ENCODE results near the gene GNAI3. TPM values are rescaled to one million over a fixed set of nuclear protein-coding genes. Genes with fewer than 3 reads are reported as not detected.

The GNAI3 gene
- total and polyA plus RNA-seq, 2 of the 8 experiments (the other 6 are each of a cell fraction or from before 2014, with no cell fraction given) = 4.0 to 9.8 TPM

GRCh38 chr1:109582021-109582420 is 33.6 kb downstream of the GNAI3 start:
- H2BK5ac ChIP-seq (ENCODE audit: low read depth, low read length) = no peak overlapping the region
- DNase-seq (ENCODE audit: low read depth in 1 of 2, low spot score in 2 of 2) = no peak
- H3K9ac ChIP-seq (replicated peaks in 1 of 4; ENCODE audit: extremely low read depth in 1 of 4, low read depth in 3 of 4, low read length in 3 of 4) = no peak overlapping the region
- no peak overlapping the region for H3K18ac ChIP-seq (ENCODE audit: extremely low read depth, low read length)
- H4K5ac ChIP-seq (ENCODE audit: insufficient read length, low read depth, low read length) = no peak overlapping the region
- no peaks in the 10 kb centered on the region for H3K27me3 ChIP-seq (replicated peaks in 1 of 4; ENCODE audit: control insufficient read depth in 3 of 4, extremely low read depth in 1 of 4, insufficient read depth in 3 of 4, low read length in 3 of 4)
- no peak overlapping the region for H3K27ac ChIP-seq (ENCODE audit: low read depth, low read length)
- H4K20me1 ChIP-seq (replicated peaks in 1 of 2; ENCODE audit: control insufficient read depth in 1 of 2, insufficient read depth in 2 of 2, low read length in 2 of 2) = no peaks in the 10 kb centered on the region
- ChIA-PET POLR2A (ENCODE audit: partially characterized antibody) (no interaction called here), CTCF (ENCODE audit: partially characterized antibody) (interaction anchor here (0.7 to 1.4 kb wide), 2 partner anchors 34 to 57 kb away, joined by 3 read pairs; no protein-coding TSS in a partner anchor)
- no peak overlapping the region for H3K56ac ChIP-seq (replicated peaks; ENCODE audit: insufficient read length, low read depth, low read length)
- no peaks in the 10 kb centered on the region for H3K79me2 ChIP-seq (ENCODE audit: control insufficient read depth in 1 of 2, insufficient read depth in 2 of 2, low read length in 2 of 2)
- no peaks in the 10 kb centered on the region for H3K9me3 ChIP-seq (ENCODE audit: insufficient read depth in 2 of 2, low read depth in 1 of 2, low read length in 1 of 2)
- no peaks in the 10 kb centered on the region for H3K4me1 ChIP-seq (replicated peaks in 1 of 4; ENCODE audit: control insufficient read depth in 3 of 4, insufficient read depth in 4 of 4, low read length in 3 of 4)
- H2BK20ac ChIP-seq (ENCODE audit: low read length) = no peak overlapping the region
- FAIRE-seq = no peak
- H4K91ac ChIP-seq (replicated peaks; ENCODE audit: insufficient read length, low read length) = no peak overlapping the region
- H3K14ac ChIP-seq (ENCODE audit: insufficient read length) = no peak overlapping the region
- H3K23ac ChIP-seq (ENCODE audit: insufficient read length) = no peak overlapping the region
- no peak overlapping the region for H2BK15ac ChIP-seq (ENCODE audit: low read length)
- H4K8ac ChIP-seq (ENCODE audit: extremely low read depth, insufficient read depth, low read length) = no peak overlapping the region
- H2AK5ac ChIP-seq (ENCODE audit: low read depth, low read length) = no peak overlapping the region
- H2AFZ ChIP-seq (ENCODE audit: low read length) = no peak overlapping the region
- H3K4ac ChIP-seq (replicated peaks; ENCODE audit: insufficient read length, low read depth, low read length) = no peak overlapping the region
- H2BK12ac ChIP-seq (ENCODE audit: low read depth, low read length) = no peak overlapping the region
- no peak overlapping the region for H3K4me3 ChIP-seq (ENCODE audit: extremely low read depth in 1 of 4, insufficient read depth in 2 of 4, low read depth in 3 of 4, low read length in 4 of 4)
- no peak overlapping the region for H3K4me2 ChIP-seq (ENCODE audit: insufficient read depth in 1 of 2, low read depth in 2 of 2, low read length in 2 of 2)
- H3K23me2 ChIP-seq (ENCODE audit: low read depth, low read length) = no peaks in the 10 kb centered on the region
- 94% methylated on average over 2 of the region's 2 CpGs; no CpG with 5 or more reads in 1 of the 2 experiments for WGBS, 2 experiments (ENCODE audit: extremely low coverage in 1 of 2, insufficient coverage in 1 of 2, insufficient read length in 1 of 2, insufficient replicate concordance in 2 of 2, low coverage in 1 of 2, low lambda C conversion rate in 2 of 2, missing lambda C conversion rate in 1 of 2)
- no peaks in the 10 kb centered on the region for H3K79me1 ChIP-seq (ENCODE audit: low read depth, low read length)
- peaks cover 3 to 55% (median 24%) of the 10 kb centered on the region in 4 experiments for H3K36me3 ChIP-seq (ENCODE audit: control insufficient read depth in 2 of 4, insufficient read depth in 4 of 4, low read length in 3 of 4)
- no peak overlapping the region for H2BK120ac ChIP-seq (replicated peaks; ENCODE audit: low read depth, low read length)
- TF ChIP-seq SIN3A (conservative IDR thresholded peaks at IDR 0.05 in 1 of 2, IDR thresholded peaks at IDR 0.05 in 1 of 2; ENCODE audit: low read depth in 1 of 2, low read length in 2 of 2) (no peak), FOSL1 (IDR thresholded peaks at IDR 0.05; ENCODE audit: insufficient read depth, low read depth, low read length) (no peak), EP300 (IDR thresholded peaks at IDR 0.05; ENCODE audit: borderline replicate concordance in 1 of 2, low read depth in 2 of 2, low read length in 2 of 2) (no peak), EZH2 (IDR thresholded peaks at IDR 0.05; ENCODE audit: low read depth, low read length, severe bottlenecking) (no peak), BCL11A (IDR thresholded peaks at IDR 0.05; ENCODE audit: low read depth in 2 of 2, low read length in 2 of 2) (no peak), CEBPB (IDR thresholded peaks at IDR 0.05; ENCODE audit: low read depth, low read length) (no peak), RFX5 (IDR thresholded peaks at IDR 0.05; ENCODE audit: borderline replicate concordance, low read depth, low read length) (no peak), GABPA (IDR thresholded peaks at IDR 0.05; ENCODE audit: borderline replicate concordance, insufficient read depth, low read length) (no peak), CHD1 (IDR thresholded peaks at IDR 0.05; ENCODE audit: low read depth, low read length) (no peak), POLR2AphosphoS5 (IDR thresholded peaks at IDR 0.05; ENCODE audit: low read depth, low read length) (no peak), TAF1 (IDR thresholded peaks at IDR 0.05; ENCODE audit: low read depth, low read length) (no peak), NRF1 (IDR thresholded peaks at IDR 0.05; ENCODE audit: low read depth, low read length) (no peak), SP1 (IDR thresholded peaks at IDR 0.05; ENCODE audit: low read depth, low read length) (no peak), RXRA (IDR thresholded peaks at IDR 0.05; ENCODE audit: insufficient read depth, low read depth, low read length) (no peak), POLR2A (IDR thresholded peaks at IDR 0.05; ENCODE audit: control extremely low read depth in 1 of 2, low read depth in 2 of 2, low read length in 2 of 2) (no peak), CREB1 (IDR thresholded peaks at IDR 0.05) (no peak)

All from H1 (cell line).